Mammary epithelial cell (primary cell): ENCODE measurements around the gene ALB.

ENCODE experiments used
- EZH2 ChIP-seq: IDR thresholded peaks from 2 replicates; pipeline ENCODE4 v1.6.1; 2012; ENCODE audit warnings: low read length, inconsistent platforms, borderline replicate concordance
- TF ChIP-seq, protein P1 (sequence below), 2 donors: IDR thresholded peaks in 1 of 2; conservative IDR thresholded peaks in 1 of 2; 2 replicates each; pipeline ENCODE4 v1.5.1; 2011 to 2012; ENCODE audit warnings: inconsistent platforms in 2 of 2, low read length in 2 of 2, mild to moderate bottlenecking in 2 of 2, control low read depth in 1 of 2, low read depth in 1 of 2; ENCODE audit not compliant: insufficient read depth in 1 of 2; ENCODE audit errors: extremely low read depth in 1 of 2

DNA sequence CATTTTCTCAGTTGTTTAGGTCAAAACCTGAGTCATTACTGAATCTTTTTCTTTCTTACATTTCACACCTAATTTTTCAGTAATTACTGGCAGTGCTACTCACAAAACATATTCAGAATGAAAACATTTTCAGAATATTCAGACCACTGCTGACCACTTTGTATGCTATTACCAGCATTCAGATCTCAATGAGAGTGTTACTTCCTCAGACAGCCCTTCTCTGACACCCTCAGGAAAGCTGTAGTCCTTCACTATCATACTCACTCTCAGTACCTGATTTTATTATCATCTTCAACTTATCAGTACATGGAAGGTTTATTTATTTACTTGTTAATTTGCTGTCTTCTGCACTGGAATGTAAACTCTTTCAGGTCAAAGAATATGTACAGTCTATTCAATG, 12.3 kb upstream of the ALB start:
- TF ChIP-seq, protein P1, sequence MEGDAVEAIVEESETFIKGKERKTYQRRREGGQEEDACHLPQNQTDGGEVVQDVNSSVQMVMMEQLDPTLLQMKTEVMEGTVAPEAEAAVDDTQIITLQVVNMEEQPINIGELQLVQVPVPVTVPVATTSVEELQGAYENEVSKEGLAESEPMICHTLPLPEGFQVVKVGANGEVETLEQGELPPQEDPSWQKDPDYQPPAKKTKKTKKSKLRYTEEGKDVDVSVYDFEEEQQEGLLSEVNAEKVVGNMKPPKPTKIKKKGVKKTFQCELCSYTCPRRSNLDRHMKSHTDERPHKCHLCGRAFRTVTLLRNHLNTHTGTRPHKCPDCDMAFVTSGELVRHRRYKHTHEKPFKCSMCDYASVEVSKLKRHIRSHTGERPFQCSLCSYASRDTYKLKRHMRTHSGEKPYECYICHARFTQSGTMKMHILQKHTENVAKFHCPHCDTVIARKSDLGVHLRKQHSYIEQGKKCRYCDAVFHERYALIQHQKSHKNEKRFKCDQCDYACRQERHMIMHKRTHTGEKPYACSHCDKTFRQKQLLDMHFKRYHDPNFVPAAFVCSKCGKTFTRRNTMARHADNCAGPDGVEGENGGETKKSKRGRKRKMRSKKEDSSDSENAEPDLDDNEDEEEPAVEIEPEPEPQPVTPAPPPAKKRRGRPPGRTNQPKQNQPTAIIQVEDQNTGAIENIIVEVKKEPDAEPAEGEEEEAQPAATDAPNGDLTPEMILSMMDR (conservative IDR thresholded peaks at IDR 0.05 in 1 of 2, IDR thresholded peaks at IDR 0.05 in 1 of 2; ENCODE audit: extremely low read depth in 1 of 2, insufficient read depth in 1 of 2, low read depth in 1 of 2, low read length in 2 of 2): no peak
- TF ChIP-seq EZH2: no peak
